Activated CD4-positive, CD25-positive, alpha-beta regulatory T cell (primary cell): Measurements from ENCODE around the gene ASRGL1.

Experiments used
- DNase-seq, 4 experiments: peaks; one replicate each; lab custom pipeline; 2025; lab: John Stamatoyannopoulos, UW

Gene ASRGL1

DNA sequence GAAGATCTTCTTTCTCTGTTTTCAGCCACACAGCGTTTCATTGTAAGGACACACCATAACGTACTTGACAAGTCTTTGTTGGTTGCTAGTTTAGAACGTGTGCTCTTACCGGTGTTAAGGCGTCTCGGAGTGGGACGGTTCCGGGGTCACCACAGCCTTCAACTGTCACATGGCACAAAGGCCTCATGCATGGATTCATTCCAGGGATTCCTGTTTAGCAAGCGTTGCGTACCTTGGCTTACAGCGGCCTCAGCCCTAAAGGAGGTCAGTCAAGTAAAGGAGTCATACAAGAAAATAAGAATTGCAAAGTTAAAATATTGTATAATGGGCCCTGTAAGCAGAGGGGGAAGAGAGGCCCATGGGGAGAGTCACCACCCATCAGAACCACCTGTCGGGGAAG, 79.3 kb downstream of the ASRGL1 start:
- no peak for DNase-seq

DNA sequence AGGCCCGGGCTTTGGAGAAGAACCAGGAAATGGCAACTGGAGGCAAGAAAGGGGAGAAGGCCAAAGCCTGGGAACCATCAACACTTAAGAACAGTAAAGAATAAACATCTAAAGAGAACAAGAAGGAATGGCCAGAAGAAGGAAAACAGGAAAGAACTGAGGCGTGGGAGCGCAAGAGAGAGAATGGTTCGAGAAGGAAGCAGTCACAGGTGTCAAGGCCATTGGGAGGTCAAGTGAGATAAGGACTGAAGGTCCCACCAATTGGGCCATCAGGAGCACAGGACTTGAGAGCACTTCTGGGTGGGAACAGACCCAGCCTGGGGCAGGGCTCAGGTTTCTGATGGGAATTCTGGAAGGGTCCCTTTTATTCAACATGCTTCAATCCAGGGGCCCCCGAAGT, 80.9 kb downstream of the ASRGL1 start:
- no peak for DNase-seq

DNA sequence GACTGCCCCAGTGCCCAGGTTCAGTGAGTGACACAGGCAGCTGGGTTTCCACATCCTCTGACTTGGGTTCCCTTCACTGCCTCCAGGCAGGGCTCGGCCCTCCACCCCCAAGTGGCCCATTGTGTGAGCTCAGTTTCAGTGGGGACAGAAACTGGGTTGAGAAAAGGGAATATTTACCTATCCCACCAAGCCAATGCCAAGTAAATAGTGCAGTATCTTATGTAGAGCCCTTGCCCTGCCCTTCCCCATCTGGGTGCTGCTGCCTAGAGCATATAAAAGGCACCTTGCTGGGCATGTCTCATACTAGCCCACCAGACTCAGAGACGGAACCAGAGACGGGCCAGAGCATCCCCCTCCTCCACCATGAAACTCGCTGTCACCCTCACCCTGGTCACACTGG, 81.5 kb downstream of the ASRGL1 start, which contains the start of gene SCGB1A1:
Gene SCGB1A1 (plus strand): TSS at position 301 of the 400 bp plus-strand sequence. CDS start 63 bp downstream, at position 364.
- no peak for DNase-seq

DNA sequence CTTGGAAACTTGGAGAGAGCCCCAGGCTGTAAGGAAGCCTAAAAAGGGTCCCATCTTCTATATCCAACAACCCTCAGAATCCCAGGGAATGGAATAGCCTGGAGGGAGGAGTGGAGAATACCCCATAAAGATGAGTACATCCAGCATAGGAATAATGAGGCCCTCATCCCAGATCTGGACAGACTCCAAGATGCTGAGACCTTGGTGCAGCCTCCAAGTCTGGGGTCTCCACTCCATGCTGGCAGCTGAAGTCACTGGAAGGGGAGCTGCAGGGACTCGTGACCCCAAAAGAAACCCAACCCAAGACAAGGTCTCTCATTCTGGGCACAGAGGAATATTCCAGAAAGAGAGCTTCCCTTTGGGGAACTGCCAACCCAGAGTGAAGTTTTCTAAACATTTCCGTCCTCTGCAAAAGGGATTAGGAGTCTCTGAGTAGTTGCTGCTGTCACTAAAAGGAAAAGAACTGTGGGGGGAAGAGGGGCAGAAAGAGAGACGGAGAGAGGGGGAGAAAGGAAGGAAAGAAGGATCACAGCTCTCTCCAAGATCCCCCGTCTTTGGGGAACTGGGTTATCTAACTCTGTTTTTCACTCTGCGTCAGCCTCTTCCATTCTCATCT, 82.2 kb downstream of the ASRGL1 start:
- no peak for DNase-seq

DNA sequence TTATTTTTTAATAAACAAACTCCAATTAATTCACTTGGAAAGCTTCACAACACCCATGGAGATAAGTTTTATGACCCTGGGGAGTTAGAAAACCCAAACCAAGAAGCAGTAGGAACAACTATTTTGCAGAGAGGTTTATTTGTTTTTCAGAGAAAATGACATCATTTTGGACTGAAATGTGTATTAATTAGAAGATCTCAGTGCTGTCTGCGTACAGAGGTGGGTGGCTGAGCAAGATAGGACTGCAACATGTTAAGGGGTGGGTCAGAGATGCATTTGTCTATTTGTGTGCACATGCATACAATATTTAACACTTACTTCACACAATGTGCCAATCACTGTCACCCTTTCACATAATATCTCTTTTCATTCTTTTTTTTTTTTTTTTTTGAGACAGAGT, 82.7 kb downstream of the ASRGL1 start:
- no peak for DNase-seq

DNA sequence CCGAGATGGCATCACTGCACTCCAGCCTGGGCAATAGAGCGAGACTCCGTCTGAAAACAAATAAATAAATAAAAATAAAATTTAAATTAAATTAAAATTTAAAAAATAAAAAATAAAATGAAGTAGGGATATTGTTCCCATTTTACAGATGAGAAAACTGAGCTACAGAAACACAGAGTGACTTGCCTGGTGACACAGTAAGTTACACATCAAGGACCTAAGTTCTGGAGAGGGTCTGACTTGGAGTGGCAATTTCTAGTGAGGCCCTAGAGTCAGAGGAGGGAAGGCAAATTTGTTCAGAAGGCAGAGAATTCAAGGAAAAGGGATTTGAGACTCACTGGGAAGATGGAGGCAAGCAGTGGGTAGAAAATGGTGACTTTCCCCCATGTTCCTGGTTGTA, 83.6 kb downstream of the ASRGL1 start:
- no peak for DNase-seq

DNA sequence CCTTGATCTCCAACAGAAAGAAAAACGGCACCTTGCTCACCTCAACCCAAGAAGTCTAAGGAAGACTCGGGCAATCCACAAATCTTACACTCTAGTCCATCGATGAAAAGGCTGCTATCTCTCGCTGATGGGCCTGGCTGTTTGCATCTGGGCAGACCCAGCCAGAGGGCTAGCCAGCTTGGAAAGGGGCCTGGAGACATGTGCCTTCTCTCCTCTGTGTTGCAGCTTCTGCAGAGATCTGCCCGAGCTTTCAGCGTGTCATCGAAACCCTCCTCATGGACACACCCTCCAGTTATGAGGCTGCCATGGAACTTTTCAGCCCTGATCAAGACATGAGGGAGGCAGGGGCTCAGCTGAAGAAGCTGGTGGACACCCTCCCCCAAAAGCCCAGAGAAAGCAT, 84.7 kb downstream of the ASRGL1 start:
- DNase-seq: no peak

DNA sequence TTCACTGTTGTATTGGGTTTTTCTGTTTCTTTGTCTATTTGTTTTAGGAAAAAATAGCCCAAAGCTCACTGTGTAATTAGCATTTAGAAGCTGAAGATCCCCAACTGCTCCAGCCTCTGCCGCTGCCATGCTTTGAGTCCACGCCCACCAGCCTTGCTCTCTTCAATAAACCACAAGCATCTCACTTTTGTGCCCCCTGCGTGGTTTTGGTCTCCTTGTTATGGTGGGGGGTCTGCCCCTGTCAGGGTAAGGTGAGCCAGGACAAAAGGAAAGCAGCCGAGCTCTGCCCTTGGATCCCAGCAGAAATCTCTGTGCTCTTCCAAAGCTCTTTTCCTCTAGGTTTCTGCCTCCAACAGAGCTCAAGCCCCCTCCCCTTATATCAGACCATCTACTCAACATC, 85.8 kb downstream of the ASRGL1 start:
- no peak for DNase-seq

DNA sequence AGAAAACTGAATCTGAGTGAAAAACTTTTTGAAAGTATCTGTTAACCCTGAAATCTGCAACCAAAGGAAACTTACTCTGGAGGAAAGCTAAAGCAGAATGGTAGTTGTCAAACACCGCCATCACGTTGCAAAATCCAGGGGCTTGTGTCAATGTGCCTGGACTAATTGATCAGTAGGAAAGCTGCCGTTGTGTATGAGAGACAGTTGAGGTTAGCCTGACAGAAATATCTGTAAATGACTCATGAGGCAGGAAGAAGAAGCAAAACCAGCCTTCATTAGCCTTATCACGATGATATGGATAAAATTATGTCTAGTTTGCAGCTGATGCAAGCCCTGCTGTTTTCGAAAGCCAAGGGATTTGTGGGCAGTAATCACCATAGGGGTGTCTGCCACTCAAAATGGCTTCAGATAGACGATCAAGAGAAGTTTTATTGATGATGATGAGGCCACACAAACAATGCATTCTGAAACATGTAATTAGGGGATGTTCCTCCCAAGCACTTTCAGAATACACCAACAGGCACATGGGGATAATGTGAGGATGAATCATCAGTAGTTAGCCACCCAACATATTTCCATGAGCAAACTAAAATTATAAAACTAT, 90.5 kb downstream of the ASRGL1 start:
- no peak for DNase-seq

DNA sequence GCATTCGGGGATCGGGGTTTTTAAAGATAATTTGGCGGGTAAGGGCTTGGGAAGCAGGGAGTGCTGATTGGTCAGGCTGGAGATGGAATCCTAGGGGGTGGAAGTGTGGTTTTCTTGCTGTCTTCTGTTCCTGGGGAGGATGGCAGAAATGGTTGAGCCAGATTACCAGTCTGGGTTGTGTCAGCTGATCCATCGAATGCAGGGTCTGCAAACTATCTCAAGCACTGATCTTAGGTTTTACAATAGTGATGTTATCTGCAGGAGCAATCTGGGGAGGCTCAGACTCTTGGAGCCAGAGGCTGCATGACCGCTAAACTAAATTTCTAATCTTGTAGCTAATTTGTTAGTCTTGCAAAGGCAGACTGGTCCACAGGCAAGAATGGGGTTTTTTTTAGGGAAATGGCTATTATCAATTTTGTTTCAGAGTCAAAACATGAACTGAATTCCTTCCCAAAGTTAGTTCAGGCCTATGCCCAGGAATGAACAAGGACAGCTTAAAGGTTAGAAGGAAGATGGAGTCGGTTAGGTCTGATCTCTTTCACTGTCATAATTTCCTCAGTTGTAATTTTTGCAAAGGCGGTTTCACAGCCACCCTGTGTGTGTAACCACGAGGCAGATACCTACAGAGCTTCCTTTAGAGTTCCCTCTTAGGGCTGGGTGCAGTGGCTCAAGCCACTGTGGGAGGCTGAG, 91.8 kb downstream of the ASRGL1 start:
- DNase-seq: no peak

DNA sequence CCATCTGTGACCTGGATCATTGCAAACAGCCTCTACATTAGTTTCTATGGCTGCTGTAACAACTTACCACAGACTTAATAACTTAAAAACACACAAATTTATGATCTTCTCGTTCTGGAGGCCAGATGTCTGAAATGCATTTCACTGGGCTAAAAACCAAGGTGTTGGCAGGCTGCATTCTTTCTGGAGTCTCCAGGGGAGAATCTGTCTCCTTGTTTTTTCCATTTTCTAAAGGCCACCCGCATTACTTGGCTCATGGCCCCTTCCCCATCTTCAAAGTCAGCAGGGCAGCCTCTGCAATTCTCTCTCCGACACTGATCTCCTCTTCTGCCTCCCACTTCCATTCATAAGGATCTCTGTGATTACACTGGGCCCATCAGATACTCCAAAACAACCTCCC, 93.2 kb downstream of the ASRGL1 start:
- DNase-seq: no peak

DNA sequence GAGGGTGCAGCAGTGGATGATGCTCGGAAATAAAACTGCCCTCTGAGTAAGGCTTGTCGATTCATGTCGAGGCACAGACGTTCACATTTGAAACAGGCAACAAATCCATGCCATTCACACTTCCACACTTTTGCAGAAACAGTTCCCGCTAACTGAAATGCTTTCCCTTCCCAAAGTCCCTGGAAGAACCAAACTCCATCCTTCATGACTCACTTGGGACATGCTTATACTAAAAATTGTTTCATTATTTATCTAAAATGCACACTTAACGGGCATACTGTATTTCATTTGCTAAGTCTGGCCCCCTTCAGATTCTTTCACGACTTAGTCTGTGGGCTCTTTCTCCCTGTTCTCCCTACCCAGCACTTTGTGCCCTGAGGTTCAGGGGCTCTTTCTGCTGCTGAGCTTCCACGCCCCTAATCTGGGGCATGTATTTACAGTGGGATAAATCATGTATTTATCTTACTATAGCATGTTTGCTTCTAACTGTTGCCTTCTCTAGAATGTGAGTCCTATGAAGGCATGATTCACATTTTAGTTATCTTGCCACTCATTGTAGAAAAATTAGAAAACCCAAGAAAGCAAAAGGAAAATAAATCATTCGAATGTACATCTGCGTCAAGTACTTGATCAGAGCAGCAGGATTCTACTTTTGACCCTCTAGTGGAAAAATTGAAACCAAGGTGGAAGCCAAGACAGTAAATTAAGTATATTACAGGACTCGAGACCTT, 94.1 kb downstream of the ASRGL1 start:
- DNase-seq: no peak

DNA sequence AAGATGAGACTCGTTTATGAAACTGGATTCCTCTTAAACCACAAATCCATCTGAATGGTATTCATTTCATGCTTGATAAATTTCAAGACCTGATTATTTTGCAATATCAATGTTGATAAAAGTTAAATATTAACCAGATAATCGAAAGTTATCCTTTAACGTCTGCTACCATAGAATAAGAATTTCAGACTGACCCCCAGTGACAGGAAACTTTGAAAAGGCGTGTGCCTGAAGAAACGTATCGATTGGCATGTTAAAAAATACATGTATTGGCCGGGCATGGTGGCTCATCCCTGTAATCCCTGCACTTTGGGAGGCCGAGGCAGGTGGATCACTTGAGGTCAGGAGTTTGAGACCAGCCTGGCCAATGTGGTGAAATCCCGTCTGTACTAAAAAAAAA, 95.4 kb downstream of the ASRGL1 start:
- no peak for DNase-seq

DNA sequence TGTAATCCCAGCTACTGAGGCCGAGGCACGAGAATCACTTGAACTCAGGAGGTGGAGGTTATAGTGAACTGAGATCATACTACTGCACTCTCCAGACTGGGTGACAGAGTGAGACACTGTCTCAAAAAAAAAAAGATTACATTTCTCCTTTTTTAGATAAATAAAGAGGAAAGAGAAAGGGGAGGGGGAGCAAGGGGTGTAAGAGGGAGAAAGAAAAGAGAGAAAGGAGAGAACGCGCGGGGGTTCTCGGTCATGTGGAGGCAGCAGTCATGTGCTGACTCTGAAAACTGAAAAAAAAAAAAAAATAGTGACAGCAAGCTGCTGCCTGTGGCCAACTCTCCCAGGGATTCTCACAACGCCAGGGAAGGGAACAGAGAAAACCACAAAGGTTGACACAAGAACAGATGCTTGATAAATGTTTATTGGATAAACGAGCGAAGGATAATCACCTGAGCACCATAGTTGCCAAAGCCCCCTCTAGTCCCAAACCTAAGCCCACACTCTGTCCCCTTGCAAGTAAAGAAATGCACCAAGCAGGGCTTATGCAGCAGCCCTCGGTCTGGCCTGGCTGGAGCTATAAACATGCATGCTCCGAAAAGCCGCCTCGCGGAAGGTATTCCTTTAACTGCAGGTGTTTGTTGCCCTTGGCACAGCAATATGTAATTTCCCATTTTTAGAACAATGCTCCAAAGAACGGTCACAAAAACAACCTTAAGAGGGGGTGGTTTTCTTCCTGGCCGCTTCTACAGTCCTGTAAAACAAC, 96.1 kb downstream of the ASRGL1 start:
- DNase-seq: no peak

DNA sequence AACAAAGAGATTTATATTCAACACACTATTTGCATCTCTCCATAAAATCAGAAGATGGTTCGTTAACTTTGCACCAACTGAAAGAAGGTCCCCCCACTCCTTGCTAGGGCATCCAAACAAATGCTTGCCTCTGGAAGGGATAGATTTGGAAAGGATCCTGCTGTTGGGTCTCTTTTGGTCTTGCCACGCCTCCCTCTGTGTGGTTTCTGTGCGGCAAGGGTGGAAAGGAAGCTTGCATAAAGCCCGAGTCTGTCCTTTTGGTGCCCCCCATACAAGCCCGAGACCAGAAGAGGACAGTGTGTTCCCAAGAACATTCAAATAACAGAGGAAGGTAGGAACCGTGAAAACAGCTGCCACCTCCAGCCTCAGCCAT, 96.6 kb downstream of the ASRGL1 start:
- no peak for DNase-seq

DNA sequence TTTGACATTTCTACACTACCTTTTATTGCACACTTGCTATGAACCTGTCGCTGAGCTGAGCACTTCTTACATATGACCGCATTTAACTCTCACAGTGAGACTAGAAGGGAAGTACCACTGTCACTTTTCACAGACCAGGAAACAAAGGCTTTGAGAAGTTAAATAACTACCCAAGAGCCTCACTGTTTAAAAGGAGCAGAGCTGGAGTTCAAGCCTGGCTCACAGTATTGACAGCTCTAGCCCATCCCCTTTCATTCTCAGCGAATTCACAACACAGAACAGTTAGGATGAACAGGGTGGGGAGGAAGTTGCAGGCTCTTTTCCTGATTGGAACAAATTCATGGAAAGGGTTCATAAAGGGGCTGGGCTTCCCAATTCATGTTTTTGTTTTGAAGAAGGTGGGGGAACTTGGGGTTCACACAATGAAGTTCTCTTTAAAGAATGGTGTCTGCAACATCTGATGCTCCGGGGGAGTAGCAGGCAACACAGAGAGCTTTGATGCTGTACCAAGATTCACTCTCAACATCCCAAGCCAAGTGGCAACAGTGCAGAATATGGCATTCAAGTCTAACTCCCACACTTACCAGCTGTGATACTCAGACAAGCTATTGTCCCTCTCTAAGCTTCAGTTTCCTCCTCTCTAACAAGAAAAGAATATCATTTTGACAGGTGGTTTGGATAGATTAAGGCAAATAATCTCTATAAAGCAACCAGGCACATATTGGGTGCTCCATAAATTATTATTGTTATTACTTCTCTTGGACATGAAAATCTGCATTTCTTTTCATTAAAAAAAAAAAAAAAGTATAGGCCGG, 98.8 kb downstream of the ASRGL1 start:
- DNase-seq: no peak

DNA sequence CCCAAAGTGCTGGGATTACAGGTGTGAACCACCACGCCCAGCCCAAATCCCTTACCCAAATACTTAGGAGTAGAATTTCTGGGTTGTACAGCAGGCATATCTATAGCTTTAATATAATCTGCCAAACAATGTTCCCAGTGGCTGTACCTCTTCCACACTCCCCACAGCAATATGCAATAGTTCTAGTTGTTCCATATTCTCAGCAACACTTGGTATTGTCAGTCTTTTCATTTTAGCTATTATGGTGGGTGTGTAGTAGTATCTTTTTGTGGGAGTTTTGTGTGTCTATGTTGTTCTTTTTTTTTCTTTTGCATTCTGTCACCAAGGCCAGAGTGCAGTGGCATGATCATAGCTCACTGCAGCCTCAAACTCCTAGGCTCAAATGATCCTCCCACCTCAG, 100.4 kb downstream of the ASRGL1 start:
- no peak for DNase-seq

DNA sequence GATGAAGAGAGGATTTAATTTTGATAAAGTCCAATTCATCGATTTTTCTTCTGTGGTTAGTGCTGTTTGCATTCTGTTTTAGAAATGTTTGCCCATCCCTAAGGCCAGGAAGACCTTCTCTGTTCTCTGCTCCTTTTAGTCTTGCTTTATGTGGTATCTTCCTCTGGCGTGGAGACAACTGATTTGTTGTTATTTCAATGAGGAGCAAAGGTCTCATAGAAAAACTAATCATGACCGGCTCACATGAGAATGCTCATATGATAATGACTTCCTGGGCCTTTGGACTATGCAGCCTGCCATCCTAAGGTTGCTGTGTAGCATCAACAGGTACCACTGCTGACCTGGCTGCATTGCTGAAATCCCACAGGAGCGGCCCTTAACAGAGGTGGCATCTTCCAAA, 101.4 kb downstream of the ASRGL1 start:
- no peak for DNase-seq

DNA sequence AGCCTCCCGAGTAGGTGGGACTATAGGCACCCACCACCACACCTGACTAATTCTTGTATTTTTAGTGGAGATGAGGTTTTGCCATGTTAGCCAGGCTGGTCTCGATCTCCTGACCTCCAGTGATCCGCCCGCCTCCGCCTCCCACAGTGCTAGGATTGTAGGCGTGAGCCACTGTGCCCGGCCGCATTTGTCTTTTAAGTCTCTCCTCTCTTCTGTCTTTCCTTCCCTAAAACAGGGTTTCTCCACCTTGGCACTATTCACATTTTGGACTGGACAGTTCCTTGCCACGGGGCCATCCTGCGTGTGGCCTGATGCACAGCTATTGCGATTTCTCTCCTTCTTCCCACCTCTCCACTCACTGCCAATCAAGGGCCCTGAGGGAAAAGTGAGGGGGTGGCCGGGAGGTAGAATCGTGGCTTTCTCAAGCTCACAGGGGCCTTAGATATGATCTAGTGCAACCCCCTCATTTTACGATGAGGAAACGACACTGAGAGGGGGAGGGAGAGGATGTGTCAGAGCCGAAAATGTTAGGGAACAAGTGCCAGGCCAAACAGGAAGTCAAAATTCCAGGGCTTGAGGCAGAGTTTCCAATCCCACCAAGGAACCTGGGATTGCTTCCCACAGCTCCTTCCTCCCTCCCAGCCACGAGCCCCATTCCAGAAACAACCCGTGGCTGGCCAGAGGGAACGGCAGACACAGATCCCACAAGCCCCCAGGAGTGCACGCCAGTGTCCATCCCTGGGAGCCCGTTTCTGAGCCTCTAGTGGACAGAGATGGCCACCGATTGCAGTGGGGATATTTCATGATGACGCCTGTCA, 102.7 kb downstream of the ASRGL1 start:
- DNase-seq: no peak
